Activated naive CD4-positive, alpha-beta T cell treated with anti-CD3 and anti-CD28 coated beads for 36 hours (primary cell): ENCODE measurements around the gene ERBB4. TPM values are rescaled to one million over a fixed set of nuclear protein-coding genes. Genes with fewer than 3 reads are reported as not detected.

Experiments used
- CTCF ChIA-PET: fragments of 350-600 bp; sonication (Branson Sonifier 250); formaldehyde crosslinking; loops from one replicate; lab custom pipeline; 2021; ENCODE audit warnings: antibody characterized with exemption; lab: Charles Lee
- DNase-seq: peaks from one replicate; pipeline ENCODE4 v3.0.0-alpha.2; 2020
- H3K27ac Mint-ChIP-seq: one replicate; pipeline ENCODE4 v1.8.0; 2021; ENCODE audit warnings: mild to moderate bottlenecking, mixed read lengths
- H3K27me3 Mint-ChIP-seq: one replicate; pipeline ENCODE4 v1.8.0; 2021; ENCODE audit warnings: low read depth, mixed read lengths
- H3K36me3 Mint-ChIP-seq: one replicate; pipeline ENCODE4 v1.8.0; 2021; ENCODE audit warnings: low read depth, mixed read lengths
- H3K4me1 Mint-ChIP-seq: one replicate; pipeline ENCODE4 v1.8.0; 2021; ENCODE audit warnings: low read depth, mixed read lengths
- H3K4me3 Mint-ChIP-seq: one replicate; pipeline ENCODE4 v1.8.0; 2021; ENCODE audit warnings: mild to moderate bottlenecking, moderate library complexity, mixed read lengths
- H3K9me3 Mint-ChIP-seq: one replicate; pipeline ENCODE4 v1.8.0; 2021; ENCODE audit warnings: mixed read lengths
- intact Hi-C: fragments of 100-400 bp; cut with micrococcal nuclease; formaldehyde crosslinking; loops from one replicate; pipeline ENCODE4 v1.15.1; 2023
- total RNA-seq, 2 experiments: library from RNA; stranded (reverse); gene quantifications; one replicate each; pipeline ENCODE4 v1.2.3, GENCODE V29; 2021

The ERBB4 gene
- total RNA-seq, 2 experiments from 2014 or later = not detected

DNA sequence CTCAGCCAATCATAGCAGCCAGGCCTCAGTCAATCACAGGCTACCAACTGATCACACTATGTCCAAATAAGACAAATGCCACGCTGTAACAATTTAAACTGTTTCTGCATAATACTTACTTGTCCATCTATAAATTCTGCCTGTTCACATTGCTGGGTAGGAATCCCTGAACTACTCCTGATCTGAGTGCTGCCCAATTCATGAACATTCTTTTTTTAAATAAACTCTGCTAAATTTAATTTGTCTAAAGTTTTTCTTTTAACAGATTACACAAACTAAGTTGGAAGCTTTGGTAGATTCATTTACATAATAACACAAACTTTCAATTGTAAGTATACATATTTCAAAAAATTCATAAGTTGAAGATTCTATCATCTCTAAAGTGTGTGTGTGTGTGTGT, 583.0 kb downstream of the ERBB4 start:
- peaks cover 1% of the 10 kb centered on the region for H3K9me3 Mint-ChIP-seq
- no peak overlapping the region for H3K27ac Mint-ChIP-seq
- H3K36me3 Mint-ChIP-seq = no peaks in the 10 kb centered on the region
- no peak overlapping the region for H3K4me3 Mint-ChIP-seq
- H3K4me1 Mint-ChIP-seq = no peaks in the 10 kb centered on the region
- CTCF ChIA-PET = no interaction called here
- H3K27me3 Mint-ChIP-seq = no peaks in the 10 kb centered on the region
- intact Hi-C loops = no loop called here
- DNase-seq = no peak

DNA sequence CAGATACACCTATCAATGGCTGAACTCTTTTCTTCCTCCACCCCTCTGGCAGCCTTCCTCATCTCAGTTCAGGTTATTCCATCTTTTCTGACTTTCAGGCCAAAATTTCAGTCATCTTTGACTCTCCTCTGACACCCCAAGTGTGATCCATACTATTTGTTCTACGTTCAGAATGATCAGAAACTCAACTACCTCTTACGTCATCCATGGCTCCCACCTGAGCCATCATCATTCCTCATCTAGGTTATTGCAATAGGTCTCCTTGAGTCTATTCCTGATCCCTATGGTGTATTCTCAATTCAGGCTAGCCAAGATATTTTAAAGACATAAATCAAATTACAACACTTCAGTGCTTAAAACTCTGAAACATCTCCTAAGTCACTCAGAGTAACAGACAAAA, 589.7 kb downstream of the ERBB4 start:
- no peaks in the 10 kb centered on the region for H3K4me1 Mint-ChIP-seq
- CTCF ChIA-PET = no interaction called here
- peaks cover 5% of the 10 kb centered on the region for H3K9me3 Mint-ChIP-seq
- intact Hi-C loops = no loop called here
- H3K27me3 Mint-ChIP-seq = no peaks in the 10 kb centered on the region
- H3K36me3 Mint-ChIP-seq = no peaks in the 10 kb centered on the region
- DNase-seq = no peak
- H3K4me3 Mint-ChIP-seq = no peak overlapping the region
- no peak overlapping the region for H3K27ac Mint-ChIP-seq

DNA sequence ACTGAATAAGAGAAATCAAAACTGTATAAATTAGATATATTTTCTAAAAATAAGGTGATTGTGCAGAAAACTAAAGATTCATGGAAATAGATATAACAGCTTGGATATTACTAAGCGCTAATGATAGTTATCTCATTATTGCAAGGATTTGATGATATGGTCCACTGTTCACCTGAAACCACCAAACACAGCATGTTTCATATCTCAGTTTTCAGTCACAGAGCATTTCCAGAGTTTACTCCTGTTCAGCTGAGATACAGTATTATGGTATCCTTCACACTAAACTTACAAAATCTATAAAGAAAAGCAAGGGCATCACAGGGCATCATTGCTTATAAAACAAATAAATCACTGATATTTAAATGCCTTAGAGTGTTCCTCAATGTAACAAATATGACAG, 591.6 kb downstream of the ERBB4 start:
- Mint-ChIP-seq H3K27ac (no peak overlapping the region), H3K4me1 (no peaks in the 10 kb centered on the region), H3K4me3 (no peak overlapping the region), H3K27me3 (no peaks in the 10 kb centered on the region), H3K9me3 (peaks cover 5% of the 10 kb centered on the region), H3K36me3 (no peaks in the 10 kb centered on the region)
- CTCF ChIA-PET = no interaction called here
- intact Hi-C loops = no loop called here
- DNase-seq = no peak

DNA sequence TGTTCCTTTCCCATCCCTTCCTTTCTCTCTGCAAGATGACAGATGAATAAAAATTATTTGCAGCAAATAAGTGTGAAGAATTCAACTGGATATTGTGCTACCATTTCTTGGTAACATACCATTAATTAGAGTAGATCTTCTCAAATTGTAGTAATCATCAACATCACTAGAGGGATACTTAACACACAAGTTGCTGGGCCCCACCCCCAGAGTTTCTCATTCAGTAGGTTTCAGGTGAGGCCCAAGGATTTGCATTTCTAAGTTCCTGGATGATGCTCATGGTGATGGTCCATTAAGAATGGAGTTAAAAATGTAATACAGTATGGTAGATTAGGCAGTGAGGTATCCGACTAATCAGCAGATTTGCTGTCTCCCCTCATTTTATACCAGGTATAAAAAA, 594.0 kb downstream of the ERBB4 start:
- DNase-seq = no peak
- H3K27ac Mint-ChIP-seq = no peak overlapping the region
- CTCF ChIA-PET = no interaction called here
- H3K36me3 Mint-ChIP-seq = no peaks in the 10 kb centered on the region
- intact Hi-C loops = no loop called here
- no peaks in the 10 kb centered on the region for H3K27me3 Mint-ChIP-seq
- peaks cover 3% of the 10 kb centered on the region for H3K9me3 Mint-ChIP-seq
- H3K4me3 Mint-ChIP-seq = no peak overlapping the region
- no peaks in the 10 kb centered on the region for H3K4me1 Mint-ChIP-seq

DNA sequence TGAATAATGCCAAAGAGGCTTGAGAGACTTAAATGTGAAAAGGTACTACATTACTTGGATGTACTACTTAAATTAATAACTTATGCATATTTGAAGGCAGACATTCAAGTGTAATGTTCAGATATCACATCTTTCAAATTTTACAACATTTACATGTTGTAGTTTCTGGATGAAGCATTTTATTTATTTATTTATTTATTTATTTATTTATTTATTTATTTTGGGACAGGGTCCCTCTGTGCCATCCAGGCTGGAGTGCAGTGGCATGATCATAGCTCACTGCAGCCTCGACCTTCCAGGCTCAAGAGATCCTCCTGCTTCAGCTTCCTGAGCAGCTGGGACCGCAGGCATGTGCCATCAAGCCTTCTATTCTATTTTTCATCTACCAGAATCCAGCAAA, 596.4 kb downstream of the ERBB4 start:
- DNase-seq = no peak
- intact Hi-C loops = no loop called here
- Mint-ChIP-seq H3K27me3 (no peaks in the 10 kb centered on the region), H3K36me3 (no peaks in the 10 kb centered on the region), H3K4me3 (no peak overlapping the region), H3K27ac (no peak overlapping the region), H3K4me1 (no peaks in the 10 kb centered on the region), H3K9me3 (no peaks in the 10 kb centered on the region)
- CTCF ChIA-PET = no interaction called here

DNA sequence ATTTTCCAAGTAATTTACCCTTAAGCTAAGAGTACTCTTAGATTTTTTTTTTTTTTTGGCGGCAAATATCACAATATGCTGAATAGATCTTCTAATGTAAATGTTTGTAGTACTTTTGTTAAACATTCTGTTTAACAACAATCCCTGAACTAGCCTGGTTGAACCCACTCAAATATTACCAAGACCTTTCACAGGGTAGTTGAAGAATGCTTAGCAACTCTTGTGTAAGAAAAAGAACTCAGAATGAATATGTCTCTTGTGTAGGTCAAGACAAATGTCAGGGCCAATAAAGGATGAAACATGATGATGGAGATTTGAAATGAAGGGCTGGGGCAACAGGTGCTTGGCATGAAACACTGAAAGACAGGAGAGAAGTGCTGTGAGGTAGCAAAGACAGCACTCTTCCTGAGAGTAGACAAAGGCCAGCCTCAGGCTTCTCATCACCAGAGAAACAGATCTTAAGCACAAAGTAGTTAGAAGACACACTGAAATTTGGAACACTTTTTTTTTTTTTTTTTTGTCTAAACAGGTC, 597.3 kb downstream of the ERBB4 start:
- no peak for DNase-seq
- Mint-ChIP-seq H3K36me3 (no peaks in the 10 kb centered on the region), H3K4me3 (no peak overlapping the region), H3K27me3 (no peaks in the 10 kb centered on the region), H3K4me1 (no peaks in the 10 kb centered on the region), H3K27ac (no peak overlapping the region), H3K9me3 (no peaks in the 10 kb centered on the region)
- intact Hi-C loops = no loop called here
- CTCF ChIA-PET = no interaction called here

DNA sequence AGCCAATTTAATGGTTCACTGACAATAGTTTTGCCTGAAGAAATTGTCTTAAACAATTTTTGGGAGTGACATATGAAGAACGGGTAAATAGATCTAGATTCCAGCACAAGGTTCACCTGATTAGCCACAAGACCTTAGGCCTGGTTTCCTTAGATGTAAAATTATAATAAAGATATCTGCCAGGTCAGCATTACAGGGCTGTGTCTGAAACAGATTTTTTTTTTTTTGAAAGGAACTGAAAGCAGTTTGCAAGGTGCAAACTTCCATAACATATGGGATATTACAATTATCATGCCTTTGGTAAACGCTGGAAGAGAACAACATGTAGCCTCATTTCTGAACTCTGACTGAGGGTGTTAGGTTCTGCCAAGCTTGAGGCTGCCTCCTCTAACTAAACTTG, 599.4 kb downstream of the ERBB4 start:
- Mint-ChIP-seq H3K27me3 (no peaks in the 10 kb centered on the region), H3K9me3 (no peaks in the 10 kb centered on the region), H3K4me3 (no peak overlapping the region), H3K27ac (no peak overlapping the region), H3K36me3 (no peaks in the 10 kb centered on the region), H3K4me1 (no peaks in the 10 kb centered on the region)
- DNase-seq = no peak
- CTCF ChIA-PET = no interaction called here
- intact Hi-C loops = no loop called here

DNA sequence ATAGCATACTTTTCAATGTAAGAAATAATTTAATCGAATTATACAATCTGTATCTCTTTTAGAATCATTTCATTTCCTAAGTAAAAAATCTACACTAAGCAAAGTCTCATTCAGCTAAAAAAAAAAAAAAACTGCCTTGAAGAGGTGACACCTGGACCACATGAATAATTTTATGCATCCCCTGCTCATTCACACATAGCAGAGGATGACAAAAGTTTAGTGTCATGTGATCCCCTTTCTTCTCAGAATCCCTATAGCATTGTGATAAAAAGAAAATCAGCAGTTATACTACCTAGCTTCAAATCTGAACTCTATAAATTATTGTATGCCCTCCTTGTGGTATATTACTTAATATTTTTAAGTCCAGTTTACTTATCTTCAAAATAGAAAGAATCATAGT, 603.8 kb downstream of the ERBB4 start:
- Mint-ChIP-seq H3K27me3 (no peaks in the 10 kb centered on the region), H3K27ac (no peak overlapping the region), H3K4me1 (no peaks in the 10 kb centered on the region), H3K9me3 (no peaks in the 10 kb centered on the region), H3K36me3 (no peaks in the 10 kb centered on the region), H3K4me3 (no peak overlapping the region)
- intact Hi-C loops = no loop called here
- CTCF ChIA-PET = interaction anchor here (0.6 kb wide), 2 partner anchors 16 to 17 kb away, joined by 3 to 4 read pairs; no protein-coding TSS in a partner anchor
- no peak for DNase-seq

DNA sequence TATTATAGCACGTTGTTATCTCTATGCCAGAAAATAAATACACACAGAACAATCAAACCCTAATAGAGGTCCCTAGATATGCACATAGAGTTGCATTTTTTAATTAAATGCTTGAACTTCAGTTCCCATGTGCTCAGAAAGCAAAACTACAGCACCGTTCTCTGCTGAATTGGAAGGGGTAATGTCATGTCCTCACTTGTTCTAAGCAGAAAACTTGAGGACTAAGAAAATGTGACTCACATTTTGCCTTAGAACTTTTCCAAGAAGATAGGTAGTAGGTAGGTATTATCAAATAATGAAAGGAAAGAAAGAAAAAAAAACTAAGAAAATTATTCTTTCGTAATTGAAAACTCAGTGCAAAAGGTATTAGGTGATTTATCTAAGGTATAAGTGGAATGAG, 607.3 kb downstream of the ERBB4 start:
- DNase-seq = no peak
- H3K4me1 Mint-ChIP-seq = no peaks in the 10 kb centered on the region
- no peaks in the 10 kb centered on the region for H3K36me3 Mint-ChIP-seq
- no peaks in the 10 kb centered on the region for H3K27me3 Mint-ChIP-seq
- H3K27ac Mint-ChIP-seq = no peak overlapping the region
- intact Hi-C loops = no loop called here
- no peak overlapping the region for H3K4me3 Mint-ChIP-seq
- CTCF ChIA-PET = no interaction called here
- H3K9me3 Mint-ChIP-seq = peaks cover 3% of the 10 kb centered on the region

DNA sequence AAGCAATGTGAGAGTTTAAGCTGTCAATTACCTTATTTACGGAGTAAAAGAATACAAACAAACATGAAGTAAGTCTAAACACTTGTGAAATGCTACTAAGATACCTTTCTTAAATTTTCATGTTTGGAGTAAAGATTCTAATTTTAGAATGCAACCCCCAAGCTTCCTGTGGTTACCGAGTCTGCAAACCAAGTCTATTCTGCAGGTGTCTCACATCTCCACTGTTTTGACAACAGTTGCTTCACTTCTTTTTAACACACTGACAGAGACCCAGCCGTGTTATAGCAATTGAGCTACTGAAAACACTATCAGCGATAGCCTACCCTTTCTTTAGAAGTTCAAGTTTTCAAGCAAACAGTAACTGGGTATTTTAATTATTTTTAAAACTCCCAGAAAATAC, 608.3 kb downstream of the ERBB4 start:
- Mint-ChIP-seq H3K36me3 (no peaks in the 10 kb centered on the region), H3K27me3 (no peaks in the 10 kb centered on the region), H3K27ac (no peak overlapping the region), H3K4me3 (no peak overlapping the region), H3K4me1 (no peaks in the 10 kb centered on the region), H3K9me3 (peaks cover 3% of the 10 kb centered on the region)
- intact Hi-C loops = no loop called here
- CTCF ChIA-PET = no interaction called here
- DNase-seq = no peak

DNA sequence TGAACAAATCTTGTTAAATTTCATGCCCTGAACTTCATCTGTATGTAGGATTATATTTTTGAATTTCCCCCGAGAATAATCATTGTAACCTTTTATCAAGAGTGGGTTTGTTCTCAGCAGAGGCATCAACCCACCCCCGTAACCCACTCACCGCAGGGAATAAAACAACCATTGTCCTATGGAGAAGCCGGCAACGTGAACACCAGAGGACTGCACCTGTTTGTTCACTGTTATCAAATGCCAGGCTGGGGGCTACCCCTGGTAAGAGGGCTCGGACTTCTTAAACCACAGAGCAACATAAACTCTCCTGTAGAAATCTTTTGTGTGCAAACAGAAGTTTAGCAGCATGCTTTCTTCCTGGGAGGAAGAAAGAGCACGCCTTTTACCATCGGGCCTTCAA, 610.4 kb downstream of the ERBB4 start:
- CTCF ChIA-PET = no interaction called here

DNA sequence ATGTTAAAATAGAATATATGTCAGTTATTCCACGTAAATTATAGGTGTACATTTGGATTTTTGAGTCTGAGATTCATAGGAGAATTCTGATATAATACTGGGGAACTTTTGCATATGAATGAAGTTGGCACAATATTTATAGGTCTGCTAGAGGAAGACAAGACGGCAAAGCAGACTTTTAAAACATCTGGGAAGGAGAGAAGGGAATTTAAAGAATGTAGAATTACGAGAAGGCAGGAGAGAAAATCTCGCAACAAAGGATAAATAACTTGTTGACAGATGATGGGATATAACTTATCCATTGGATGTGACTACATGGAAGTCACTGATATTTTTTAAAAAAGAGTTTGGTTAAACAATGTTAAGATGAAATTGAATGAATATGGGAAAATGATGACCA, 615.6 kb downstream of the ERBB4 start:
- Mint-ChIP-seq H3K4me1 (no peaks in the 10 kb centered on the region), H3K4me3 (no peak overlapping the region), H3K9me3 (peaks cover 7% of the 10 kb centered on the region), H3K27me3 (no peaks in the 10 kb centered on the region), H3K36me3 (no peaks in the 10 kb centered on the region), H3K27ac (no peak overlapping the region)
- intact Hi-C loops = no loop called here
- no peak for DNase-seq
- CTCF ChIA-PET = no interaction called here

More for the DNA sequence above, 610.4 kb downstream of the ERBB4 start:
- H3K9me3 Mint-ChIP-seq = peaks cover 3% of the 10 kb centered on the region
- no peaks in the 10 kb centered on the region for H3K36me3 Mint-ChIP-seq
- DNase-seq = no peak
- intact Hi-C loops = no loop called here
- H3K4me1 Mint-ChIP-seq = no peaks in the 10 kb centered on the region
- no peak overlapping the region for H3K27ac Mint-ChIP-seq
- H3K4me3 Mint-ChIP-seq = no peak overlapping the region
- H3K27me3 Mint-ChIP-seq = no peaks in the 10 kb centered on the region

DNA sequence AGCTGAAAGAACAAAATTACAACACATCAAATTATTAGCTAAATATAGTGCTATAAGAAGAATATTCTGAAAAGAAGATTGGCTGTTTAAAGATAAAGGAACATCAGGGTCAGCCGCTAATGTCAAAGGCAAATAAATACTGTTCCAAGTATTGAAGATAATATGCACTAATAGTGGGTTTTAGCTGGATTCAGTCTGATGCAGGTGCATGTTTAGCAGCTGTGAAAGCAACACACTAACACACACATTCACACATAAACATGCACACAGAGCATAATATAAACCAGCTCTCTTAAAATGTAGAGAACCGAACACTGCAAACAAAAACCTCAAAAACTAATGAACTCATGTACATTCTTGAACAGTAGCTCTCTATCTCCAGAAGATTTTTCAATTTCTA, 634.6 kb downstream of the ERBB4 start:
- Mint-ChIP-seq H3K4me3 (no peak overlapping the region), H3K27ac (no peak overlapping the region), H3K27me3 (no peaks in the 10 kb centered on the region), H3K9me3 (peaks cover 3% of the 10 kb centered on the region), H3K4me1 (no peaks in the 10 kb centered on the region), H3K36me3 (no peaks in the 10 kb centered on the region)
- intact Hi-C loops = no loop called here
- DNase-seq = no peak
- CTCF ChIA-PET = interaction anchor here (0.6 to 1.5 kb wide), 3 partner anchors 14 to 400 kb away, joined by 3 to 6 read pairs (median 4); no protein-coding TSS in a partner anchor
